NB4 (cell line): ENCODE data around the gene PJVK.

Experiments
- CTCF ChIP-seq: IDR thresholded peaks from one replicate; pipeline ENCODE4 v1.5.1; 2012; ENCODE audit warnings: low read depth, low read length
- MAX ChIP-seq: IDR thresholded peaks from 2 replicates; pipeline ENCODE4 v1.6.1; 2011; ENCODE audit warnings: low read depth, low read length
- MYC ChIP-seq: IDR thresholded peaks from 2 replicates; pipeline ENCODE4 v1.6.1; 2011; ENCODE audit warnings: low read depth, low read length
- POLR2A ChIP-seq: IDR thresholded peaks from 2 replicates; pipeline ENCODE4 v1.6.1; 2011; ENCODE audit warnings: mild to moderate bottlenecking; ENCODE audit not compliant: insufficient read length; ENCODE audit errors: extremely low read depth

- TF ChIP-seq CTCF, result peak; percentile 59
- TF ChIP-seq POLR2A, result peak; percentile 88
- peak; percentile 67 for TF ChIP-seq MAX
- TF ChIP-seq MYC, result peak; percentile 85
Measured at GRCh38 chr2:178478439-178479274, 27.5 kb downstream of the PJVK start, which contains the start of gene FKBP7.
